Neural cell (in vitro differentiated cells): ENCODE measurements around the gene SCYL3.

Experiments
- CTCF ChIP-seq: fragments of 450-650 bp; IDR thresholded peaks from 2 replicates; pipeline ENCODE4 v1.5.1; 2014; ENCODE audit warnings: antibody characterized with exemption, mild to moderate bottlenecking, moderate library complexity; ENCODE audit not compliant: poor library complexity, severe bottlenecking
- EZH2 ChIP-seq: fragments of 200-600, 300-800 bp; shearing (Covaris generic), sonication (generic); IDR thresholded peaks from 2 replicates; pipeline ENCODE4 v1.6.1; 2014; ENCODE audit warnings: antibody characterized with exemption, low read length, borderline replicate concordance, mild to moderate bottlenecking; ENCODE audit not compliant: insufficient read depth, poor library complexity, severe bottlenecking
- POLR2AphosphoS5 ChIP-seq: IDR thresholded peaks from 2 replicates; pipeline ENCODE4 v1.6.1; 2012
- RAD21 ChIP-seq: fragments of 450-650 bp; conservative IDR thresholded peaks from 2 replicates; pipeline ENCODE4 v1.6.1; 2014; ENCODE audit warnings: antibody characterized with exemption, mild to moderate bottlenecking, moderate library complexity
- SMC3 ChIP-seq: fragments of 450-650 bp; conservative IDR thresholded peaks from 2 replicates; pipeline ENCODE4 v1.6.1; 2014; ENCODE audit warnings: antibody characterized with exemption, mild to moderate bottlenecking, moderate library complexity; ENCODE audit not compliant: poor library complexity
- TAF1 ChIP-seq: IDR thresholded peaks from 2 replicates; pipeline ENCODE4 v1.6.1; 2012; ENCODE audit warnings: low read depth
- TF ChIP-seq, protein P1 (sequence below): IDR thresholded peaks from 2 replicates; pipeline ENCODE4 v1.6.1; 2012; ENCODE audit warnings: borderline replicate concordance

DNA sequence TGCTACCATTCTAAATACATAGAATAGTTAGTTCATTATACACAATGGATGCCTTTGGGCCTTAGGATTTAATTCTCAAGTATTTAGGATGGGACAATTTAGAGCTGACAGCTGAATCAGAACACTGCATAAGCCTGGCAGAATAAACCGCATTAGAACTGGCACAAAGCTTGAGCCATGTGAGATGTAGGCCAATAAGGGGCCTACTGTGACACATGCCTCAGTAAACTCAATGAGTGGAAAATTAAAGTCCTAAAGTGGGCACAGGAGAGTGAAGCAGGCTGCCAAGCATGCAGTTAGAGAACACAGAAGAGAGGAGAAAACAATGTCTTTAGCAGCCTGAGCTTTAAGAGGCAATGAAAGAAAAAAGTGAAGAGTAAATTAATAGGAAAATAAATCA is 24.3 kb downstream of the SCYL3 start:
- TF ChIP-seq, protein P1, sequence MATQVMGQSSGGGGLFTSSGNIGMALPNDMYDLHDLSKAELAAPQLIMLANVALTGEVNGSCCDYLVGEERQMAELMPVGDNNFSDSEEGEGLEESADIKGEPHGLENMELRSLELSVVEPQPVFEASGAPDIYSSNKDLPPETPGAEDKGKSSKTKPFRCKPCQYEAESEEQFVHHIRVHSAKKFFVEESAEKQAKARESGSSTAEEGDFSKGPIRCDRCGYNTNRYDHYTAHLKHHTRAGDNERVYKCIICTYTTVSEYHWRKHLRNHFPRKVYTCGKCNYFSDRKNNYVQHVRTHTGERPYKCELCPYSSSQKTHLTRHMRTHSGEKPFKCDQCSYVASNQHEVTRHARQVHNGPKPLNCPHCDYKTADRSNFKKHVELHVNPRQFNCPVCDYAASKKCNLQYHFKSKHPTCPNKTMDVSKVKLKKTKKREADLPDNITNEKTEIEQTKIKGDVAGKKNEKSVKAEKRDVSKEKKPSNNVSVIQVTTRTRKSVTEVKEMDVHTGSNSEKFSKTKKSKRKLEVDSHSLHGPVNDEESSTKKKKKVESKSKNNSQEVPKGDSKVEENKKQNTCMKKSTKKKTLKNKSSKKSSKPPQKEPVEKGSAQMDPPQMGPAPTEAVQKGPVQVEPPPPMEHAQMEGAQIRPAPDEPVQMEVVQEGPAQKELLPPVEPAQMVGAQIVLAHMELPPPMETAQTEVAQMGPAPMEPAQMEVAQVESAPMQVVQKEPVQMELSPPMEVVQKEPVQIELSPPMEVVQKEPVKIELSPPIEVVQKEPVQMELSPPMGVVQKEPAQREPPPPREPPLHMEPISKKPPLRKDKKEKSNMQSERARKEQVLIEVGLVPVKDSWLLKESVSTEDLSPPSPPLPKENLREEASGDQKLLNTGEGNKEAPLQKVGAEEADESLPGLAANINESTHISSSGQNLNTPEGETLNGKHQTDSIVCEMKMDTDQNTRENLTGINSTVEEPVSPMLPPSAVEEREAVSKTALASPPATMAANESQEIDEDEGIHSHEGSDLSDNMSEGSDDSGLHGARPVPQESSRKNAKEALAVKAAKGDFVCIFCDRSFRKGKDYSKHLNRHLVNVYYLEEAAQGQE = no peak
- TF ChIP-seq CTCF (no peak), RAD21 (no peak), POLR2AphosphoS5 (no peak), SMC3 (no peak), EZH2 (no peak), TAF1 (no peak)
